Thyroid gland (tissue), 4 donors: ENCODE measurements around the gene PYROXD2.

Source experiments
- CTCF ChIP-seq, 6 experiments: fragments of 200-600 bp in 3 of 6; fragments of 450-650 bp in 3 of 6; sonication (generic) in 3 of 6; IDR thresholded peaks; one replicate each; pipeline ENCODE4 v1.5.1; 2016 to 2019; ENCODE audit warnings: antibody characterized with exemption in 6 of 6, mild to moderate bottlenecking in 2 of 6, inconsistent platforms in 1 of 6, moderate library complexity in 1 of 6
- POLR2A ChIP-seq, 2 donors: fragments of 450-650 bp; IDR thresholded peaks; one replicate each; pipeline ENCODE4 v1.6.1; 2017; ENCODE audit warnings: antibody characterized with exemption in 2 of 2, mild to moderate bottlenecking in 2 of 2, moderate library complexity in 1 of 2

- TF ChIP-seq CTCF (IDR thresholded peaks at IDR 0.05) (no peak), POLR2A (IDR thresholded peaks at IDR 0.05) (no peak)
Measured at GRCh38 chr10:98458809-98459784, 44.1 kb upstream of the PYROXD2 start.
